Mucosa of descending colon (tissue), 3 donors: Measurements from ENCODE around the gene TBXAS1. TPM values are rescaled to one million over a fixed set of nuclear protein-coding genes. Genes with fewer than 3 reads are reported as not detected.

ENCODE experiments used
- ATAC-seq: fragments of 200-7000 bp; cut with Tn5 transposase; one replicate; pipeline ENCODE4 v1.9.1; 2020; ENCODE audit warnings: mild to moderate bottlenecking, moderate library complexity
- DNase-seq, 3 donors: peaks; one replicate each; pipeline ENCODE4 v3.0.0-alpha.2; 2020
- H3K36me3 ChIP-seq: fragments of 200-600 bp; one replicate; pipeline ENCODE4 v1.8.0; 2021; ENCODE audit warnings: low read depth, mild to moderate bottlenecking
- H3K4me1 ChIP-seq: fragments of 200-600 bp; one replicate; pipeline ENCODE4 v1.8.0; 2021; ENCODE audit warnings: low read depth, mild to moderate bottlenecking
- H3K4me3 ChIP-seq: fragments of 200-600 bp; one replicate; pipeline ENCODE4 v1.8.0; 2021; ENCODE audit warnings: mild to moderate bottlenecking
- H3K9me3 ChIP-seq: fragments of 200-600 bp; one replicate; pipeline ENCODE4 v1.8.0; 2021; ENCODE audit warnings: mild to moderate bottlenecking
- intact Hi-C, 2 donors: fragments of 100-400 bp; cut with DNase I in 1 of 2; cut with micrococcal nuclease in 1 of 2; formaldehyde crosslinking; loops; one replicate each; pipeline versions ENCODE4 v1.11.0 to v1.11.1; 2022; cut with DNase I, micrococcal nuclease
- total RNA-seq, 3 donors: library from RNA; stranded (reverse); fragmentation: NEBNext Ultra II Directional in 2 of 3; extraction: Animal tissue kit (Norgen Biotek cat#: 25700) in 2 of 3; gene quantifications; one replicate each; pipeline versions ENCODE4 v1.2.1 to v1.2.4, GENCODE V29; 2021 to 2023
- TF ChIP-seq, protein P1 (sequence below): fragments of 200-600 bp; IDR thresholded peaks from one replicate; pipeline ENCODE4 v1.8.0; 2022; ENCODE audit warnings: antibody characterized with exemption, mild to moderate bottlenecking
- donor health status: DM: no; HTN: no; CAD: no; lungs with moderate emphysema.
- donor health status: DM: no; HTN: no; CAD: no.
- donor health status: DM: no; HTN: yes; CAD: no.

TBXAS1 gene
- total RNA-seq, 3 donors from 2014 or later = 9.4 to 15.6 (median 9.7) TPM

DNA sequence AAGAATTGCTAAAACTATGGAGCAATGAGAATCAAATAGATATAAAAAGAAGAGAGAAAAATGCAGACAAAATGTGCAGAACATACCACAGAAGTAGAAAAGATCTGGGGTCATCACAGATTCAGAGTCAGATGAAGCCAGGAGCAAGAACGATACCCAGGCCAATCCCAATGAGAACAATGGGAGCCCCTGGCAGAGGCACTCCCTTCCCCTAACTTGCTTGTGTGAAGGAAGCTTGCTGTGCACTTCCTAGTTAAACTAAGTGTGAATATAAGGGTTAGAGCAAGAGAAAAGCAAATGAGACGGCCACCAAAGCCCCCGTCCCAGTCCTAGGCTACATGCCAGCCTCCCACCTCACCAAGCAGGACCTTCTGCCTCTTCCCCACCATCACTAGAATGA is 221.0 kb downstream of the TBXAS1 start:
- H3K9me3 ChIP-seq = no peaks in the 10 kb centered on the region
- intact Hi-C loops = no loop called here
- peaks cover 13% of the 10 kb centered on the region for H3K4me1 ChIP-seq
- TF ChIP-seq, protein P1, sequence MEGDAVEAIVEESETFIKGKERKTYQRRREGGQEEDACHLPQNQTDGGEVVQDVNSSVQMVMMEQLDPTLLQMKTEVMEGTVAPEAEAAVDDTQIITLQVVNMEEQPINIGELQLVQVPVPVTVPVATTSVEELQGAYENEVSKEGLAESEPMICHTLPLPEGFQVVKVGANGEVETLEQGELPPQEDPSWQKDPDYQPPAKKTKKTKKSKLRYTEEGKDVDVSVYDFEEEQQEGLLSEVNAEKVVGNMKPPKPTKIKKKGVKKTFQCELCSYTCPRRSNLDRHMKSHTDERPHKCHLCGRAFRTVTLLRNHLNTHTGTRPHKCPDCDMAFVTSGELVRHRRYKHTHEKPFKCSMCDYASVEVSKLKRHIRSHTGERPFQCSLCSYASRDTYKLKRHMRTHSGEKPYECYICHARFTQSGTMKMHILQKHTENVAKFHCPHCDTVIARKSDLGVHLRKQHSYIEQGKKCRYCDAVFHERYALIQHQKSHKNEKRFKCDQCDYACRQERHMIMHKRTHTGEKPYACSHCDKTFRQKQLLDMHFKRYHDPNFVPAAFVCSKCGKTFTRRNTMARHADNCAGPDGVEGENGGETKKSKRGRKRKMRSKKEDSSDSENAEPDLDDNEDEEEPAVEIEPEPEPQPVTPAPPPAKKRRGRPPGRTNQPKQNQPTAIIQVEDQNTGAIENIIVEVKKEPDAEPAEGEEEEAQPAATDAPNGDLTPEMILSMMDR = no peak
- ATAC-seq = no peak
- DNase-seq = no peak
- no peak overlapping the region for H3K4me3 ChIP-seq
- H3K36me3 ChIP-seq = no peaks in the 10 kb centered on the region

DNA sequence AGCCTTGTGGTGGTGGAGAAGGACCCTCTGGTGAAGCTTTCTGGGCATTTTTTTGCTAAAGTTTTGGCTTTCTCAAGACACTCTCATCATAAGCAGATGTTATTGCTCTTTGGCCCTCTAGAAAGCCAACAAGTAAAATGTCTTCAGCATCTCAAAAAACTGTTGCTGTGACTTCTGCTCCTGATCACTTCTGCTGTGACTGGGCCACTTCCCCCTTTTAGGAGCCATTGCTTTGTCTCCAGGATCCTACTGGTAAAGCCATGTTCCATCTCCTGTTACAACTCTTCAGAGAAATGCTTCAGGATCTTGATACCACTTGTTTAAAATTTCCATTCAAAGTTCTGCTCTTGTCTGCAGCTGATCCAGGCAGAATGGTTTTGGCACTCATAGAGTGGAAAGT is 222.8 kb downstream of the TBXAS1 start:
- TF ChIP-seq, protein P1 = no peak
- no peaks in the 10 kb centered on the region for H3K9me3 ChIP-seq
- H3K36me3 ChIP-seq = no peaks in the 10 kb centered on the region
- DNase-seq (no peak), ATAC-seq (no peak)
- intact Hi-C loops = no loop called here
- H3K4me1 ChIP-seq = peaks cover 13% of the 10 kb centered on the region
- no peak overlapping the region for H3K4me3 ChIP-seq

DNA sequence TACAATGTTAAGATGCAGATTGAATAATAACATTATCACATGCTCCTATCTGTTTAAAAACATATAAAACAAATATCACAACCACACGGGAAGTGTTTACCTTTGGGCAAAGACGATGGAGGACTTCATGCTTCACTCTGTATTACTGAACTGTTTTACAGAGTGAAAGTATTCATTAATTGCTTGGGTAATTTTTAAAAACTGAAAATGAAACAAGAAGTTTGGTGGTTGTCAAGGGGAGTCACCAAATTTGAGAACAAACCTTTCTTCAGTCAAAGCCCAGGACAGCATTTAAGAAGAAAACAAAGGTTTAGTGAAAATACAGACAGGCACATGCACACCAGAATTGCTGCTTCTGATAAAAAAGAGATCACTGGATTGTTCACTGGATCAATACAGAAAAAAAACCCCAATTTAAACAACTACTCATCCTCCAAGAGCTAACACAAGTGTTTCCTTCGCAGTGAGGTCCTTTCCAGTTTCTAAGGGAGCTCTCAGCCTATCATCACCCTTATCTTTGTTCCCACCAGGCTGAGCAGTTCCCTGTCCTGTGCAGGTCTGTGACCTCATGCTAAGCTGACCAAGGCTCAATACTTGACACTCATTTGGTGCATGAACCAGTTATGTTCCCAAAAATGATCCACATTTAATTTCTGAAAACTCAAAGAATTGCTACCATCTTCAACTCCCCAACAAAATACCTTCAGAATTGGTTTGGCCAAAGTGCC is 224.9 kb downstream of the TBXAS1 start:
- ATAC-seq (no peak), DNase-seq (no peak)
- no peak overlapping the region for H3K4me3 ChIP-seq
- intact Hi-C loops = no loop called here
- H3K36me3 ChIP-seq = no peaks in the 10 kb centered on the region
- peaks cover 10% of the 10 kb centered on the region for H3K4me1 ChIP-seq
- no peaks in the 10 kb centered on the region for H3K9me3 ChIP-seq
- TF ChIP-seq, protein P1 = no peak

DNA sequence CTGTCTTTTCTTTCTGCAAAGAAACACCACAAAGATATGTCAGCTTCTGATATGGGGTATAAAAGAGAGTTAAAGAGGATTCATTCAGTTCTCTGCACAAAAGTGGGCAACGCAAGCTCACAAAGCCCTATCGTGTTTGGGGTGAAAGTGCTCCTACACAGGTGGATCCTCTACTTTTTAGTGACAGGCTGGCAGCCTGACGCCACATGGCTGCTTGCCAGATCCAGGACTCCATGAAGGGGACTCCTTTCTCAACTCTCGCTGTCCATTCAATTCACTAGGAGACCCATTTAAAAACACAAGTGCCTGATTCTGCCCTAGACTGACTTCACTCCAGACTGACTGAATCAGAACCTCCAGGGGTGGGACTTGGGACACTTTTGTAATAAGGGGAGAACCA is 225.7 kb downstream of the TBXAS1 start:
- TF ChIP-seq, protein P1 = no peak
- DNase-seq (no peak), ATAC-seq (no peak)
- intact Hi-C loops = no loop called here
- H3K36me3 ChIP-seq = no peaks in the 10 kb centered on the region
- no peaks in the 10 kb centered on the region for H3K9me3 ChIP-seq
- H3K4me3 ChIP-seq = no peak overlapping the region
- peaks cover 10% of the 10 kb centered on the region for H3K4me1 ChIP-seq

DNA sequence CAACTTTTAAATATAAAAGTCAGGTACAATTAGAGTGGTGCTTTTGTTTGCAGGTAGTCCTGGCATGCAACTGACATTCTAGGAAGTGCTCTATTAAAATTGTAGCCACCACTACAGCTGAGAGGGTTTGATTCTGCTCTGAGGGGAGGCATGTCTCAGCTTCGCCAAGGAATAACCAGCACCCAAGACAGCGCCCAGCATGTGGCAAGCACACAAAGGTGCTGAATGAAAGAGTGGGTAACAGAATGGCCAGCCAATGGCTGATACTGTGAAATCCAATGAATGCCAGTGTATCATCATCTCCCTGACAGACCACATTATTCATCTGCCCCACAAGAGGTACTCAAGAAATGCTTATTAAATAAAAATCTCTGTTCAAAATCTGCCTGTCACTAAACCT is 226.8 kb downstream of the TBXAS1 start:
- H3K9me3 ChIP-seq = no peaks in the 10 kb centered on the region
- DNase-seq (no peak), ATAC-seq (no peak)
- intact Hi-C loops = no loop called here
- H3K36me3 ChIP-seq = no peaks in the 10 kb centered on the region
- H3K4me1 ChIP-seq = peaks cover 18% of the 10 kb centered on the region
- TF ChIP-seq, protein P1 = no peak
- H3K4me3 ChIP-seq = no peak overlapping the region
